HCT116 (cell line): Measurements from ENCODE around the gene GORASP1. TPM values are rescaled to one million over a fixed set of nuclear protein-coding genes. Genes with fewer than 3 reads are reported as not detected.

ENCODE experiments used
- ATAC-seq: fragments of 200-7000 bp; cut with Tn5 transposase; 2 replicates; pipeline ENCODE4 v1.9.1; 2020; ENCODE audit warnings: mild to moderate bottlenecking, moderate library complexity
- BruUV-seq: library from RNA; stranded (reverse); fragments of 400-500 nt; replicated peaks from 2 replicates; lab custom pipeline; 2021; lab: Mats Ljungman, UMichigan
- CTCF ChIA-PET: fragments of 300-600 bp; sonication (Branson Sonifier 250); formaldehyde crosslinking; loops from one replicate; lab custom pipeline; 2021; ENCODE audit warnings: antibody characterized with exemption; lab: Charles Lee
- POLR2A ChIA-PET: fragments of 300-600, 350-600 bp; sonication (Branson Sonifier 250); formaldehyde crosslinking; loops from one replicate; lab custom pipeline; 2021; ENCODE audit warnings: antibody characterized with exemption; lab: Charles Lee
- RAD21 ChIA-PET, 2 experiments: fragments of 300-600 bp; sonication (Branson Sonifier 250); formaldehyde crosslinking; loops; one replicate each; lab custom pipeline; 2023; ENCODE audit warnings: low total read pairs in 2 of 2; ENCODE audit not compliant: uncharacterized antibody in 2 of 2, unreplicated experiment in 2 of 2, low non-redundant PET in 1 of 2; lab: Charles Lee
- DNase-seq: peaks from one replicate; pipeline ENCODE4 v3.0.0-alpha.2; 2010; ENCODE audit warnings: low read depth, low spot score
- H2AFZ ChIP-seq: fragments of 200-600 bp; shearing (Covaris generic), sonication (generic); 2 replicates; pipeline ENCODE4 v1.6.1; 2017; ENCODE audit warnings: low read depth, mixed run types, mixed read lengths, antibody characterized with exemption, low read length; ENCODE audit not compliant: poor library complexity, severe bottlenecking
- H3K27ac ChIP-seq: 2 replicates; pipeline ENCODE4 v1.5.1; 2012; ENCODE audit warnings: low read depth, low read length
- H3K27me3 ChIP-seq: fragments of 200-600 bp; sonication (generic); 2 replicates; pipeline ENCODE4 v1.6.1; 2016; ENCODE audit warnings: mixed run types, low read length, mixed read lengths; ENCODE audit not compliant: insufficient read depth
- H3K36me3 ChIP-seq, 2 experiments: fragments of 200-500 bp in 1 of 2; fragments of 200-600 bp in 1 of 2; sonication (Bioruptor generic) in 1 of 2; sonication (generic) in 1 of 2; 2 replicates each; pipeline versions ENCODE4 v1.5.1 to v1.6.1; 2014 to 2016; ENCODE audit warnings: low read length in 2 of 2, inconsistent platforms in 1 of 2, mixed read lengths in 1 of 2, mixed run types in 1 of 2; ENCODE audit not compliant: insufficient read depth in 2 of 2, control insufficient read depth in 1 of 2
- H3K4me1 ChIP-seq, 2 experiments: fragments of 200-600 bp in 1 of 2; sonication (generic) in 1 of 2; 2 replicates each; pipeline versions ENCODE4 v1.5.1 to v1.6.1; 2012 to 2017; ENCODE audit warnings: low read length in 2 of 2, inconsistent platforms in 1 of 2, mild to moderate bottlenecking in 1 of 2, mixed read lengths in 1 of 2, mixed run types in 1 of 2, moderate library complexity in 1 of 2; ENCODE audit not compliant: insufficient read depth in 2 of 2, control insufficient read depth in 1 of 2
- H3K4me2 ChIP-seq: fragments of 200-600 bp; sonication (generic); 2 replicates; pipeline ENCODE4 v1.6.1; 2017; ENCODE audit warnings: mixed run types, low read length, mixed read lengths
- H3K4me3 ChIP-seq, 2 experiments: fragments of 200-600 bp in 1 of 2; sonication (generic) in 1 of 2; replicated peaks in 1 of 2; 2 replicates each; pipeline ENCODE4 v1.5.1; 2011 to 2016; ENCODE audit warnings: low read length in 2 of 2, control low read depth in 1 of 2, low read depth in 1 of 2, mild to moderate bottlenecking in 1 of 2, mixed read lengths in 1 of 2, mixed run types in 1 of 2
- H3K79me2 ChIP-seq: fragments of 200-600 bp; sonication (generic); 2 replicates; pipeline ENCODE4 v1.6.1; 2017; ENCODE audit warnings: mild to moderate bottlenecking, mixed run types, low read length, moderate library complexity, mixed read lengths; ENCODE audit not compliant: insufficient read depth
- H3K9ac ChIP-seq: fragments of 200-600 bp; sonication (generic); 2 replicates; pipeline ENCODE4 v1.6.1; 2016; ENCODE audit warnings: low read length, mixed read lengths
- H3K9me2 ChIP-seq: fragments of 200-600 bp; sonication (generic), shearing (Covaris generic); 2 replicates; pipeline ENCODE4 v1.6.1; 2017; ENCODE audit warnings: mixed run types, mild to moderate bottlenecking, moderate library complexity; ENCODE audit not compliant: insufficient read depth
- H3K9me3 ChIP-seq, 2 experiments: fragments of 200-500 bp in 1 of 2; fragments of 200-600 bp in 1 of 2; sonication (Bioruptor generic) in 1 of 2; sonication (generic) in 1 of 2; 2 replicates each; pipeline ENCODE4 v1.6.1; 2014 to 2017; ENCODE audit warnings: low read length in 2 of 2, mixed read lengths in 2 of 2, inconsistent platforms in 1 of 2, low read depth in 1 of 2, mild to moderate bottlenecking in 1 of 2, mixed run types in 1 of 2, moderate library complexity in 1 of 2; ENCODE audit not compliant: control insufficient read depth in 1 of 2, insufficient read depth in 1 of 2
- H4K20me1 ChIP-seq: fragments of 200-600 bp; sonication (generic), shearing (Covaris generic); 2 replicates; pipeline ENCODE4 v1.6.1; 2017; ENCODE audit warnings: mixed run types, mild to moderate bottlenecking, moderate library complexity; ENCODE audit not compliant: insufficient read depth
- ATF3 ChIP-seq: IDR thresholded peaks from 2 replicates; pipeline ENCODE4 v1.6.1; 2012
- CEBPB ChIP-seq: IDR thresholded peaks from 2 replicates; pipeline ENCODE4 v1.6.1; 2012; ENCODE audit warnings: low read depth
- CTCF ChIP-seq, 3 experiments: fragments of 200-600 bp in 1 of 3; sonication (generic) in 1 of 3; IDR thresholded peaks in 2 of 3; conservative IDR thresholded peaks in 1 of 3; 2 replicates each; pipeline ENCODE4 v1.5.1; 2012 to 2017; ENCODE audit warnings: low read depth in 2 of 3, low read length in 2 of 3, antibody characterized with exemption in 1 of 3, borderline replicate concordance in 1 of 3, control low read depth in 1 of 3, mild to moderate bottlenecking in 1 of 3, mixed read lengths in 1 of 3, mixed run types in 1 of 3, moderate library complexity in 1 of 3; ENCODE audit not compliant: insufficient read depth in 1 of 3
- EGR1 ChIP-seq: IDR thresholded peaks from 2 replicates; pipeline ENCODE4 v1.6.1; 2012; ENCODE audit warnings: low read depth
- EZH2 ChIP-seq: fragments of 200-600 bp; sonication (generic); IDR thresholded peaks from 2 replicates; pipeline ENCODE4 v1.6.1; 2017; ENCODE audit warnings: antibody characterized with exemption, mixed run types
- EZH2phosphoT487 ChIP-seq: fragments of 200-600 bp; IDR thresholded peaks from 2 replicates; pipeline ENCODE4 v1.6.1; 2018; ENCODE audit warnings: antibody characterized with exemption, borderline replicate concordance
- POLR2AphosphoS5 ChIP-seq: IDR thresholded peaks from 2 replicates; pipeline ENCODE4 v1.6.1; 2011; ENCODE audit warnings: mild to moderate bottlenecking, low read depth, low read length, moderate library complexity
- RAD21 ChIP-seq: IDR thresholded peaks from 2 replicates; pipeline ENCODE4 v1.6.1; 2012; ENCODE audit warnings: low read depth, mild to moderate bottlenecking
- REST ChIP-seq: IDR thresholded peaks from 2 replicates; pipeline ENCODE4 v1.6.1; 2012; ENCODE audit warnings: low read depth
- SIN3A ChIP-seq: IDR thresholded peaks from 2 replicates; pipeline ENCODE4 v1.6.1; 2012; ENCODE audit warnings: low read depth
- SP1 ChIP-seq: IDR thresholded peaks from 2 replicates; pipeline ENCODE4 v1.6.1; 2012; ENCODE audit warnings: low read depth
- TCF7L2 ChIP-seq: IDR thresholded peaks from 2 replicates; pipeline ENCODE4 v1.7.0; 2011; ENCODE audit warnings: borderline replicate concordance, inconsistent platforms; ENCODE audit not compliant: insufficient read depth, insufficient read length; ENCODE audit errors: extremely low read depth
- YY1 ChIP-seq: IDR thresholded peaks from 2 replicates; pipeline ENCODE4 v1.6.1; 2011; ENCODE audit warnings: low read length, low read depth, moderate library complexity, mild to moderate bottlenecking; ENCODE audit not compliant: insufficient replicate concordance; ENCODE audit errors: extremely low read depth
- ZBTB33 ChIP-seq: IDR thresholded peaks from 2 replicates; pipeline ENCODE4 v1.6.1; 2011; ENCODE audit warnings: mild to moderate bottlenecking, low read length, moderate library complexity; ENCODE audit not compliant: insufficient replicate concordance; ENCODE audit errors: extremely low read depth
- intact Hi-C: fragments of 100-400 bp; cut with micrococcal nuclease; formaldehyde crosslinking; loops from 2 replicates; pipeline ENCODE4 v1.10.0; 2022
- total RNA-seq: library from RNA; stranded (reverse); gene quantifications from one replicate; pipeline ENCODE4 v1.2.1, GENCODE V29; 2021; ENCODE audit not compliant: unreplicated experiment

The GORASP1 gene
- total RNA-seq, 1 experiment from 2014 or later = 38.8 TPM

GRCh38 chr3:39148435-39149058, 41.1 kb upstream of the GORASP1 start:
- CTCF ChIA-PET = no interaction called here
- no peaks in the 10 kb centered on the region for H3K9me3 ChIP-seq
- H3K27me3 ChIP-seq = no peaks in the 10 kb centered on the region
- DNase-seq (no peak), ATAC-seq (no peak)
- H3K27ac ChIP-seq = no peak overlapping the region
- H2AFZ ChIP-seq = no peak overlapping the region
- H3K4me1 ChIP-seq = peaks cover 60 to 64% of the 10 kb centered on the region in 2 experiments
- H3K4me3 ChIP-seq = no peak overlapping the region
- intact Hi-C loops = no loop called here
- no TSS peak for BruUV-seq
- RAD21 ChIA-PET = no interaction called here
- H3K4me2 ChIP-seq = peak overlapping the region; percentile 71
- no peak overlapping the region for H3K9ac ChIP-seq
- TF ChIP-seq POLR2AphosphoS5 (no peak), REST (no peak), EGR1 (no peak), ZBTB33 (no peak), SP1 (no peak), RAD21 (no peak), CEBPB (no peak), EZH2 (no peak), TCF7L2 (no peak), EZH2phosphoT487 (no peak), ATF3 (no peak), YY1 (no peak), SIN3A (no peak), CTCF (IDR thresholded peaks at IDR 0.05 in 2 of 3, conservative IDR thresholded peaks at IDR 0.05 in 1 of 3; ENCODE audit: borderline replicate concordance in 1 of 3, insufficient read depth in 1 of 3, low read depth in 2 of 3, low read length in 2 of 3) (no peak)
- no peaks in the 10 kb centered on the region for H3K9me2 ChIP-seq
- H4K20me1 ChIP-seq = peaks cover 39% of the 10 kb centered on the region; the same call in 1 of the 2 replicates
- peaks cover 69% of the 10 kb centered on the region for H3K79me2 ChIP-seq
- POLR2A ChIA-PET = interaction anchor here (1.2 kb wide), 1 partner anchor 29 kb away, joined by 3 read pairs; no protein-coding TSS in a partner anchor
- peaks cover 16 to 29% of the 10 kb centered on the region in 2 experiments for H3K36me3 ChIP-seq
